Ascending aorta (tissue), 2 donors: ENCODE results near the gene PTGR1. TPM values are rescaled to one million over a fixed set of nuclear protein-coding genes. Genes with fewer than 3 reads are reported as not detected.

Experiments
- DNase-seq, 2 donors: peaks; one replicate each; pipeline ENCODE4 v3.0.0-alpha.2; 2019; ENCODE audit warnings: low spot score in 2 of 2
- H3K27ac ChIP-seq, 2 donors: fragments of 200-600 bp; sonication (generic); one replicate each; pipeline ENCODE4 v1.5.1; 2016 to 2017; ENCODE audit warnings: mild to moderate bottlenecking in 1 of 2
- H3K27me3 ChIP-seq: fragments of 200-600 bp; sonication (generic); one replicate; pipeline ENCODE4 v1.5.1; 2017
- H3K36me3 ChIP-seq, 2 donors: fragments of 200-600 bp; sonication (generic); one replicate each; pipeline ENCODE4 v1.5.1; 2016
- H3K4me1 ChIP-seq, 2 donors: fragments of 200-600 bp; sonication (generic); one replicate each; pipeline ENCODE4 v1.5.1; 2016 to 2017; ENCODE audit warnings: mild to moderate bottlenecking in 1 of 2
- H3K4me3 ChIP-seq, 2 donors: fragments of 200-600 bp; sonication (generic); one replicate each; pipeline ENCODE4 v1.5.1; 2016 to 2017; ENCODE audit warnings: mild to moderate bottlenecking in 1 of 2
- H3K9me3 ChIP-seq, 2 donors: fragments of 200-600 bp; sonication (generic); one replicate each; pipeline ENCODE4 v1.5.1; 2016
- CTCF ChIP-seq, 3 experiments: fragments of 200-600 bp in 2 of 3; fragments of 450-650 bp in 1 of 3; sonication (generic) in 2 of 3; IDR thresholded peaks; one replicate each; pipeline ENCODE4 v1.5.1; 2016 to 2019; ENCODE audit warnings: antibody characterized with exemption in 3 of 3, mild to moderate bottlenecking in 1 of 3, moderate library complexity in 1 of 3
- intact Hi-C: fragments of 100-400 bp; cut with DNase I; formaldehyde crosslinking; loops from one replicate; pipeline ENCODE4 v1.15.1; 2023
- total RNA-seq: library from RNA; depleted of rRNA; stranded (reverse); fragments of >200 nt; gene quantifications from one replicate; pipeline ENCODE4 v1.1.0, GENCODE V29; 2016

The PTGR1 gene
- total RNA-seq, 1 donor from 2014 or later = 86.2 TPM

DNA sequence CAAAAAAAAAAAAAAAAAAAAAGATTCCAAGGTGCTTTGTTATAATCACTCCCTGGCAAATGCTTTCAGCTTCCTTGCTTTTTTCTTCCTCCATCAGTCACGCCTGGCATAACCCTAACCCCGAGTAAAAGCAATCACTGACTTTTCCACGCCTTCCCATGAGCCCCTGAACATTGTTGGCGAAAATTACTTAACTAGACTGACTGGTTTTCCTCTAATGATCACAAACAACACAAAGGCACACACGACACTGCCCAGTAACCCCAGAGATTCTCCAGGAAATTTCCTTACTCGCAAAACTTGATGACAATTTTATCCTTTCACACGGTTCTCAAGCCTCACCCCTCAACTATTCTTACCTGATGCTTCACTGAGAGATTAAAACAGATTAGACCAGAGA lies 11.4 kb upstream of the PTGR1 start:
- intact Hi-C loops = no loop called here
- Histone ChIP-seq H3K9me3 (no peaks in the 10 kb centered on the region), H3K27ac (no peak overlapping the region), H3K4me3 (no peak overlapping the region), H3K27me3 (no peaks in the 10 kb centered on the region), H3K36me3 (no peaks in the 10 kb centered on the region), H3K4me1 (no peaks in the 10 kb centered on the region)
- no peak for TF ChIP-seq CTCF (IDR thresholded peaks at IDR 0.05)
- no peak for DNase-seq

DNA sequence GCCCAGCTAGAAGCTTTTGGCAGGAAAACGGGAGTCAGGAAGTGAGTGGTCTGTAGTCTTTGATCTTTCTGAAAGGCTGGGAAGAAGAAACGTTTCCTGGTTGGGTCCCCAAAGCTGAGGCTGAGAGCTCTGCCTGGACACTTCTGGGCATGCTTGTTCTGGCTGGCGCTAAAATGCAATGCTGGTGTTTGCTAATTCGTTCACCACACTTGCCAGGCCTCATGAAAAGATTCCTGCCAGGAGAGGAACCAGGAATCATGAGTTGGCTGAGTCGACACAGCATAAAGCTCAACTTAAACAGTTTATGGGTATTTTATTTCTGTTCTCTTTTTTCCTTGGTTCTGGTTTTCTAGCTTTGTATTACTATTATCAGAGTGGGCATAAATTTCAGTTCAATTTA lies 10.7 kb upstream of the PTGR1 start:
- Histone ChIP-seq H3K27me3 (no peaks in the 10 kb centered on the region), H3K4me1 (no peaks in the 10 kb centered on the region), H3K9me3 (no peaks in the 10 kb centered on the region), H3K4me3 (no peak overlapping the region), H3K27ac (no peak overlapping the region), H3K36me3 (no peaks in the 10 kb centered on the region)
- no peak for TF ChIP-seq CTCF (IDR thresholded peaks at IDR 0.05)
- intact Hi-C loops = no loop called here
- DNase-seq = no peak

DNA sequence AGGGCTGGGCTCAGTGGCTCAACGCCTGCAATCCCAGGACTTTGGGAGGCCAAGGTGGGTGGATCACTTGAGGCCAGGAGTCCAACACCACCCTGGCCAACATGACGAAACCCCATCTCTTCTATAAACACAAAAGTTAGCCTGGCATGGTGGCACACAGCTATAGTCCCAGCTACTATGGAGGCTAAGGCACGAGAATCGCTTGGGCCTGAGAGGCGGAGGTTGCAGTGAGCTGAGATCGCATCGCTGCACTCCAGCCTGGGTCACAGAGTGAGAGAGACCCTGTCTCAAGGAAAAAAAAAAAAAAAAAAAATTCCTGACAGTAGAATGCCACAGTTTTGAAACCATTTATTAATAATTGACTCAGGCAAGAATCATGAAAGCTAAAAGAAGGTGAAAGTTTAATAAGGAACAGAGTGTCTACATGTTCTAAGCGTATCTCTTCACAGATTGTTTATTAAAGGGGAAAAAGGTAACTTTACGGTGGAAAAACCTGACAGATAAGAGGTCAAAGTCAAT lies 5.7 kb upstream of the PTGR1 start:
- Histone ChIP-seq H3K27me3 (no peaks in the 10 kb centered on the region), H3K4me3 (no peak overlapping the region), H3K27ac (no peak overlapping the region), H3K36me3 (no peaks in the 10 kb centered on the region), H3K4me1 (no peaks in the 10 kb centered on the region), H3K9me3 (no peaks in the 10 kb centered on the region)
- TF ChIP-seq CTCF (IDR thresholded peaks at IDR 0.05) = no peak
- no peak for DNase-seq
- intact Hi-C loops = no loop called here

GRCh38 chr9:111604054-111604615 lies 4.7 kb upstream of the PTGR1 start:
- H3K27ac ChIP-seq = no peak overlapping the region
- no peak overlapping the region for H3K4me3 ChIP-seq
- no peak for DNase-seq
- no peaks in the 10 kb centered on the region for H3K27me3 ChIP-seq
- peaks cover 0 to 3% of the 10 kb centered on the region in 2 donors for H3K4me1 ChIP-seq
- no peaks in the 10 kb centered on the region for H3K9me3 ChIP-seq
- no peak for TF ChIP-seq CTCF (IDR thresholded peaks at IDR 0.05)
- intact Hi-C loops = no loop called here
- no peaks in the 10 kb centered on the region for H3K36me3 ChIP-seq

GRCh38 chr9:111603041-111603440 lies 3.6 kb upstream of the PTGR1 start:
- TF ChIP-seq CTCF (IDR thresholded peaks at IDR 0.05) = no peak
- no peaks in the 10 kb centered on the region for H3K36me3 ChIP-seq
- H3K27me3 ChIP-seq = no peaks in the 10 kb centered on the region
- no peaks in the 10 kb centered on the region for H3K9me3 ChIP-seq
- H3K4me3 ChIP-seq = no peak overlapping the region
- intact Hi-C loops = no loop called here
- peaks cover 0 to 6% of the 10 kb centered on the region in 2 donors for H3K4me1 ChIP-seq
- H3K27ac ChIP-seq = no peak overlapping the region
- no peak for DNase-seq
